Stimulated activated naive B cell treated with anti-CD40 and anti-IgM and Interleukin-4, amounts not matched to agents 10 μg/mL and 1 μg/mL and 100 μg/mL, for 72 hours (primary cell): ENCODE measurements around the gene TRIM44.

Experiments used
- ATAC-seq, 2 donors: fragments of 150-1000 bp; cut with Tn5 transposase; replicated peaks; 2 replicates each; pipeline ENCODE4 v1.10.0; 2021; ENCODE audit warnings: moderate library complexity in 1 of 2
- DNase-seq: peaks from one replicate; pipeline ENCODE4 v3.0.0; 2021
- H3K27ac Mint-ChIP-seq: one replicate; pipeline ENCODE4 v1.8.0; 2022; ENCODE audit warnings: mild to moderate bottlenecking, mixed read lengths
- H3K27me3 Mint-ChIP-seq, 2 donors: one replicate each; pipeline ENCODE4 v1.8.0; 2022; ENCODE audit warnings: mixed read lengths in 2 of 2
- H3K36me3 Mint-ChIP-seq, 2 donors: one replicate each; pipeline ENCODE4 v1.8.0; 2022; ENCODE audit warnings: mixed read lengths in 2 of 2, mild to moderate bottlenecking in 1 of 2
- H3K4me1 Mint-ChIP-seq, 2 donors: one replicate each; pipeline ENCODE4 v1.8.0; 2022; ENCODE audit warnings: mixed read lengths in 2 of 2, mild to moderate bottlenecking in 1 of 2
- H3K4me3 Mint-ChIP-seq, 2 donors: one replicate each; pipeline ENCODE4 v1.8.0; 2022; ENCODE audit warnings: mild to moderate bottlenecking in 2 of 2, mixed read lengths in 2 of 2, moderate library complexity in 1 of 2
- H3K9me3 Mint-ChIP-seq, 2 donors: one replicate each; pipeline ENCODE4 v1.8.0; 2022; ENCODE audit warnings: mixed read lengths in 2 of 2, mild to moderate bottlenecking in 1 of 2

TRIM44 gene, protein sequence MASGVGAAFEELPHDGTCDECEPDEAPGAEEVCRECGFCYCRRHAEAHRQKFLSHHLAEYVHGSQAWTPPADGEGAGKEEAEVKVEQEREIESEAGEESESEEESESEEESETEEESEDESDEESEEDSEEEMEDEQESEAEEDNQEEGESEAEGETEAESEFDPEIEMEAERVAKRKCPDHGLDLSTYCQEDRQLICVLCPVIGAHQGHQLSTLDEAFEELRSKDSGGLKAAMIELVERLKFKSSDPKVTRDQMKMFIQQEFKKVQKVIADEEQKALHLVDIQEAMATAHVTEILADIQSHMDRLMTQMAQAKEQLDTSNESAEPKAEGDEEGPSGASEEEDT

DNA sequence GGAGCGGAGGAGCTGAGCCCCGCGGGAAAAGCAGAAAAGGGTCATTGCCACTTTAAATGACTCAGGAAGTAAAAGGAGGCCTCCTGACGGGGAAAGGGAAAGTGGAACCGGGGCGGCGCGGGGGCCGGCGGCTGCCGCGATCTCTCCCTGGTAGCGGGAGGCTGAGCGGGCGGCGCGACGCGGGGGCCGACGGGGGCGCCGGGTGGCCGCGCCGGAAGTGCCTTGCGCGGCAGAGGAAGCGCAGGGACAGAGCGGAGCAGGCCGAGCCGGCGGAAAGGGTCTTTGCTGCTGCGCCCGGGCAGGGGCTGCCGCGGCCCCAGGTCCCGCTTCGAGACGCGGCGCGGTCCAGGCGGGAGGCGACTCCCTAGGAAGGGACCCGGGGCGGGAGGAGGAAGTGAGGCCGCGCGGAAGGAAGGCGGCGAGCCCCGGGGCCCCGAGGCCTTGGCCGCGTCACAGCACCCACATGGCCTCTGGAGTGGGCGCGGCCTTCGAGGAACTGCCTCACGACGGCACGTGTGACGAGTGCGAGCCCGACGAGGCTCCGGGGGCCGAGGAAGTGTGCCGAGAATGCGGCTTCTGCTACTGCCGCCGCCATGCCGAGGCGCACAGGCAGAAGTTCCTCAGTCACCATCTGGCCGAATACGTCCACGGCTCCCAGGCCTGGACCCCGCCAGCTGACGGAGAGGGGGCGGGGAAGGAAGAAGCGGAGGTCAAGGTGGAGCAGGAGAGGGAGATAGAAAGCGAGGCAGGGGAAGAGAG is at the start of gene TRIM44:
TRIM44 (plus strand) TSS at position 127 of the 759 bp plus-strand sequence; CDS start at position 464, 337 bp downstream.
- peak; percentile 89 to 90 for ATAC-seq
- DNase-seq = peak; percentile 84
- Mint-ChIP-seq H3K27me3 (peaks cover 2 to 7% of the 10 kb centered on the region in 2 donors), H3K36me3 (peaks cover 32 to 41% of the 10 kb centered on the region in 2 donors), H3K4me1 (peaks cover 21 to 44% of the 10 kb centered on the region in 2 donors), H3K9me3 (peaks cover 22 to 23% of the 10 kb centered on the region in 2 donors), H3K4me3 (peak within 1 kb of the TSS; percentile 98), H3K27ac (peak within 1 kb of the TSS; percentile 100)

DNA sequence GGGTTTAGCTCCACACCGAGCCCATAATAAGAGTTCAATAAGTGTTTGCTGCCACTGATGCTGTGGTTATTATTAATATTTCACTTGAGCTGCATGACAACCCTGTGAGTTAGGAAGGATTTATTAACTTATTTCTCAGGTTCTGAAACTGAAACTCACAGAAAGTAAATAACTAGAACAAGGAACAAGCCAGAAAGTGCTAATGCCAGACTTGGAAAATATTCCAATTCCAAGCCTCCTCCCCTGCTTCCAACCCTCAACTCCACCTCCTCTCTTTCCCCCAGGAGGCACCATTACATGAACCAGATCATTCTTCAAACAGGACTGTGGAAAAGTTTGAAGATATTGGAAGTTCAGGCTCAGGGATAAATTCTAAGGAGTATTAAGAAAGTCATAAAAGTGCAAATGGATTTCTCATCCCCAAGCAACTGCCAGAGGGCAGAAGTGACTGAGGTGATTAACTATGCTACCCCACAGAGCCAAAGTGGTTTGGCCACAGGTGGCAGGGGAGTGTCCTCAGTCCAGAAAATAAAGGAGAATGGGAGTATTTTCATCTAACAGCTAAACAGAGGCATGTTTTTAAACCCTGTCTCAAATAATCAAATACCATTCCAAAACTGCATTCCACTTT is 47.5 kb upstream of the TRIM44 start:
- peaks cover 8 to 12% of the 10 kb centered on the region in 2 donors for H3K4me1 Mint-ChIP-seq
- H3K36me3 Mint-ChIP-seq = no peaks in the 10 kb centered on the region
- H3K9me3 Mint-ChIP-seq = no peaks in the 10 kb centered on the region
- ATAC-seq = no peak
- DNase-seq = no peak
- H3K4me3 Mint-ChIP-seq = no peak overlapping the region
- no peak overlapping the region for H3K27ac Mint-ChIP-seq
- H3K27me3 Mint-ChIP-seq = peaks cover 38 to 44% of the 10 kb centered on the region in 2 donors

DNA sequence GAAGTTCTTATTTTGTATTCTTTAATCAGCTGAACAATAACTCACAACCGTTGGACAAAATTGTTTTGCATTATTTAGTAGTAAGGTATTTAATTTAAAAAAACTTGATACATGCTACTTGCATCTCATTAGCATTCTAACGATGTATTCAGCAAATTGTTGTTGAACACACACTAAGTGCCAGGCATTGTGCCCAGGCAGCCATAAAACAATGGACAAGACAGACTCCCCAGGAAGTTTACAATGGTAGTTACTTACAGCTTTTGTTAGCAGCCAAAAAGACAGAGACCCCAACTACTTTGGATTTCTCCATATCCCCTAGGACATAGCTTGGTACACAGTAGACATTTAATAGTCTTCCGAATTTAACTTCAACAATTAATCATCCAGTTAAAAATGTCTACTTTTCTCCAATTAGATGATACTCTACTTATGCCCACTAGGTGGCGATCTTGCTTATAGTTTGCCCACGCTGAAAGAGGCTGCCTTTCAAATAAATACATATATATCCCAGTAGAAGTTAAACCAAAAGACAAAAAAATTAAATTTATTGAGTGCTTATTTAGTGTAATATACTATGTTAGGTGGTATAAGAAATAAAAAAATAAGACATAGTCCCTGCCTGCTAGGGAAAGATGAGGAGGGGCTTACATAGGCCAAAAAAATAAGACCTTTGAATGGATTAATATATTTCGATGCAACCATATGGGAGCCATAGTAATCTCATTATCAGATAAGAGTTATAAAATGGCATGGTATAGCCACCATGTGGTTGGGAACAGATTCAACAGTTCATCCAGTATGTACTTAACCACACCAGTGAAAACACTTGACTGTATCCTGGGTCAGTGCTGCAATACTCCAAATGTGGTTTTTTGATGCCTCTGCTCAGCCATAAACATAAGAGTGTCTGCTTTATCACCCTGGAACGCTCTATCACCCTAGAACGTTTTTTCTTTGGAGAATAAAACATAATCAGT is 46.4 kb upstream of the TRIM44 start:
- H3K27ac Mint-ChIP-seq = no peak overlapping the region
- H3K4me3 Mint-ChIP-seq = no peak overlapping the region
- no peak for DNase-seq
- H3K4me1 Mint-ChIP-seq = peaks cover 12% of the 10 kb centered on the region in 2 donors
- peak; percentile 24 to 25 for ATAC-seq
- H3K9me3 Mint-ChIP-seq = no peaks in the 10 kb centered on the region
- H3K36me3 Mint-ChIP-seq = no peaks in the 10 kb centered on the region
- peaks cover 38 to 44% of the 10 kb centered on the region in 2 donors for H3K27me3 Mint-ChIP-seq

DNA sequence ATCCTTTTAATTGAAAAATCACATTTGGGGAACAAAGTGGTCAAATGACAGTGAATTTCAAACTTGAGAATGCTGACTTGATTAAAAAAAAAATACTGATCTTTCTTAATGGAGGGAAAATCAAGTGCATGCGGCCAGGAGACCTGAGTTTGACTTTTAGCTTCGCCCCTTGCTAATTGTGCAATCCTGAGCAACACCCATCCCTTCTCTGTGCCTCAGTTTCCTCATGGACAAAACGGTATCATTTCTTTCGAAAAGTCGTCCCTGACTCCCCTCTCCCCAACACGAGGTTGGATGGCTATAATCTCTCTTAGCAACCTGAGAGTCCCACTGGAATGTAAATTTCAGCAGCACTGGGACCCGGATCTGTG is 45.3 kb upstream of the TRIM44 start:
- H3K4me3 Mint-ChIP-seq = peak overlapping the region in 1 of 2 donors; percentile 76
- ATAC-seq = no peak
- H3K4me1 Mint-ChIP-seq = peaks cover 12% of the 10 kb centered on the region in 2 donors
- DNase-seq = no peak
- H3K9me3 Mint-ChIP-seq = no peaks in the 10 kb centered on the region
- H3K27ac Mint-ChIP-seq = peak overlapping the region; percentile 73
- H3K36me3 Mint-ChIP-seq = no peaks in the 10 kb centered on the region
- H3K27me3 Mint-ChIP-seq = peaks cover 31 to 45% of the 10 kb centered on the region in 2 donors

DNA sequence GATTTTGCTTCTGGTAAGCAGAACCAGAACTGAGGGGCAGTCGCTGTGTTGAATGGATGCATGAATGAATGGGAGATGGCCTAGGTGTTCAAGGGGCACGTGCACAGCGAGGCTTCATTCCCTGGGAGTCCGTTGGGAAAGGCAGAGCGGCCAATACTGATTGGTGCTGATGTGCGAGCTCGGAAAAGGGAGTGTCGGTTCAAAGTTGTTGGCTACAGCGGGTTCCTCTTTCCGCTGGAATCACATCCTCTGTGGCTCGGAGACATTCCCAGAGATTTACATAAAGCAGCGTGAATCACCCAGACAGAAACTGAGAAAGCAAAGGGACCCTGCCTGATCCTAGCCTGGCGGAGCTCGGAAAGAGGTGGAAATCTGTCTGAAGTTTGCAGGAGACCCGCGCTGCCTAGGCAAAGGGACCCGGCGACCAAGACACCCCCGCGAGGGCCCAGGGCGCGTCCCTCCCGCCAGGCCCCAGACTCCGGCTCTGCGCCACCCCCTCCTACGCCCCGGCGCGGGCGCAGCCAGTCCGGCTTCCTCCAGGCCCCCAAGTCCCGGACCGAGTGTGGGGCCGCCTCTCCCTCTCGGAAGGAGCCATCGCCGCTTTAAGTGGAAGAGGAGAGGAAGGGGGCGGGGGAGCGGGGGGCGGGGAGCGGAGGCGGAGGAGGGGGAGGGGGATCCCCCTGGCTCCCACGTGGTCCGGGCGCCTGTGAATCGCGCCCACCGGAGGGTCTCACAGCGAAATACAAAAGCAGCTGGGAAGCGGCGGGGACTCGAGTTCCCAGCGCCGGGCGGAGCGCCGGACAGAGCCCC is 44.7 kb upstream of the TRIM44 start, which contains the start of gene FJX1:
FJX1 (plus strand) TSS at position 774 of the 810 bp plus-strand sequence. CDS start 177 bp downstream, outside the sequence.
- H3K36me3 Mint-ChIP-seq = no peaks in the 10 kb centered on the region
- ATAC-seq (peak; percentile 35), DNase-seq (peak; percentile 15)
- H3K4me1 Mint-ChIP-seq = peaks cover 12% of the 10 kb centered on the region in 2 donors
- H3K27me3 Mint-ChIP-seq = peaks cover 31 to 45% of the 10 kb centered on the region in 2 donors
- H3K4me3 Mint-ChIP-seq = peak within 1 kb of the TSS; percentile 81 to 82
- H3K9me3 Mint-ChIP-seq = no peaks in the 10 kb centered on the region
- peak within 1 kb of the TSS; percentile 73 for H3K27ac Mint-ChIP-seq

DNA sequence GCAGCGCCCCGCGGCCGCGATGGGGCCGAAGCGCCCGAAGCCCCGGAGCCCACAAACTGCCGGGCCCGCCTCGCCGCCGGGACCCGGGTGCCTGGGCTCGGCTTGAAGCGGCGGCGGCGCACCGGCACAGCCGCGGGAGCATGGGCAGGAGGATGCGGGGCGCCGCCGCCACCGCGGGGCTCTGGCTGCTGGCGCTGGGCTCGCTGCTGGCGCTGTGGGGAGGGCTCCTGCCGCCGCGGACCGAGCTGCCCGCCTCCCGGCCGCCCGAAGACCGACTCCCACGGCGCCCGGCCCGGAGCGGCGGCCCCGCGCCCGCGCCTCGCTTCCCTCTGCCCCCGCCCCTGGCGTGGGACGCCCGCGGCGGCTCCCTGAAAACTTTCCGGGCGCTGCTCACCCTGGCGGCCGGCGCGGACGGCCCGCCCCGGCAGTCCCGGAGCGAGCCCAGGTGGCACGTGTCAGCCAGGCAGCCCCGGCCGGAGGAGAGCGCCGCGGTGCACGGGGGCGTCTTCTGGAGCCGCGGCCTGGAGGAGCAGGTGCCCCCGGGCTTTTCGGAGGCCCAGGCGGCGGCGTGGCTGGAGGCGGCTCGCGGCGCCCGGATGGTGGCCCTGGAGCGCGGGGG is 44.0 kb upstream of the TRIM44 start:
- ATAC-seq = peak; percentile 43 to 52
- Mint-ChIP-seq H3K27ac (no peak overlapping the region), H3K4me3 (peak overlapping the region; percentile 77 to 82), H3K9me3 (no peaks in the 10 kb centered on the region), H3K4me1 (peaks cover 12% of the 10 kb centered on the region in 2 donors), H3K36me3 (no peaks in the 10 kb centered on the region), H3K27me3 (peaks cover 32 to 39% of the 10 kb centered on the region in 2 donors)
- peak; percentile 23 for DNase-seq

DNA sequence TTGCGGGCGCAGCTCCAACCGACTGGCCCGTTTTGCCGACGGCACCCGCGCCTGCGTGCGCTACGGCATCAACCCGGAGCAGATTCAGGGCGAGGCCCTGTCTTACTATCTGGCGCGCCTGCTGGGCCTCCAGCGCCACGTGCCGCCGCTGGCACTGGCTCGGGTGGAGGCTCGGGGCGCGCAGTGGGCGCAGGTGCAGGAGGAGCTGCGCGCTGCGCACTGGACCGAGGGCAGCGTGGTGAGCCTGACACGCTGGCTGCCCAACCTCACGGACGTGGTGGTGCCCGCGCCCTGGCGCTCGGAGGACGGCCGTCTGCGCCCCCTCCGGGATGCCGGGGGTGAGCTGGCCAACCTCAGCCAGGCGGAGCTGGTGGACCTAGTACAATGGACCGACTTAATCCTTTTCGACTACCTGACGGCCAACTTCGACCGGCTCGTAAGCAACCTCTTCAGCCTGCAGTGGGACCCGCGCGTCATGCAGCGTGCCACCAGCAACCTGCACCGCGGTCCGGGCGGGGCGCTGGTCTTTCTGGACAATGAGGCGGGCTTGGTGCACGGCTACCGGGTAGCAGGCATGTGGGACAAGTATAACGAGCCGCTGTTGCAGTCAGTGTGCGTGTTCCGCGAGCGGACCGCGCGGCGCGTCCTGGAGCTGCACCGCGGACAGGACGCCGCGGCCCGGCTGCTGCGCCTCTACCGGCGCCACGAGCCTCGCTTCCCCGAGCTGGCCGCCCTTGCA is 43.3 kb upstream of the TRIM44 start:
- Mint-ChIP-seq H3K27ac (peak overlapping the region; percentile 20), H3K27me3 (peaks cover 35 to 41% of the 10 kb centered on the region in 2 donors), H3K36me3 (no peaks in the 10 kb centered on the region), H3K4me1 (peaks cover 12% of the 10 kb centered on the region in 2 donors), H3K9me3 (no peaks in the 10 kb centered on the region), H3K4me3 (peak overlapping the region; percentile 77 to 82)
- peak; percentile 64 to 65 for ATAC-seq
- DNase-seq = peak; percentile 24

DNA sequence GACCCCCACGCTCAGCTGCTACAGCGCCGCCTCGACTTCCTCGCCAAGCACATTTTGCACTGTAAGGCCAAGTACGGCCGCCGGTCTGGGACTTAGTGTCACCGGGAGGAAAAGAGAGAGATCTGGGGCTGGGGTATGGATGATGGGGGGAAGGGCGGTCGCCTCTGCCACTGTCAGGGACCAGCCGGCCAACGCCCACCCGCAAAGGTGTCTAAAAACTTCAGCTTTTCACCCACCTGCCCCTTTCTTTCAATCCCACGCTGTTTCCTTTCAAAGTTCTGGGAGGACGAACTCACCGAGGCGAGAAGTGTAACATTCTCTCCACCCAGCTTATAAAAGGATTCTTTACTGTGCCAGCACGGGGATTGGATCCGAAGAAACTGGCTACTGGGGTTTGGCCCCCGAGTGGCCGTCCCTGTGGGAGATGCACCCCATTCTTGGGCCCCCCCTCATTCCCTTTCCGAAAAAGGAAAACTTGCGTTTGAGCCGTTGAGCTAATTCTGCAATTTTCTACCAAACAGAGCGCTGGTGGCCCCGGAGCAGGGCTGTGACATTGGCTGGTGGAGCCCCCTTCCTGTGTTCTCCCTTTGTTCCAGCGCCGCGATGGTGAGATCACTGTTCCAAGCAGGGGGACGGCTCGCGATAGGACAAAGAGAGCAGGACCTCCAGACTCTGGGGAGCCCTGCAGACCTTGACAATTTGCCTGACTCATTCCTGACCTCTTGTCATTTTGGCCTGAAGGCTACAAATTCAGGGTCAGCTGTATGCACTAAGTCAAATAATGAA is 42.5 kb upstream of the TRIM44 start:
- no peak for ATAC-seq
- Mint-ChIP-seq H3K36me3 (no peaks in the 10 kb centered on the region), H3K4me1 (peaks cover 12% of the 10 kb centered on the region in 2 donors), H3K4me3 (peak overlapping the region; percentile 77 to 82), H3K27me3 (peaks cover 33 to 40% of the 10 kb centered on the region in 2 donors), H3K27ac (peak overlapping the region; percentile 20), H3K9me3 (no peaks in the 10 kb centered on the region)
- DNase-seq = no peak

DNA sequence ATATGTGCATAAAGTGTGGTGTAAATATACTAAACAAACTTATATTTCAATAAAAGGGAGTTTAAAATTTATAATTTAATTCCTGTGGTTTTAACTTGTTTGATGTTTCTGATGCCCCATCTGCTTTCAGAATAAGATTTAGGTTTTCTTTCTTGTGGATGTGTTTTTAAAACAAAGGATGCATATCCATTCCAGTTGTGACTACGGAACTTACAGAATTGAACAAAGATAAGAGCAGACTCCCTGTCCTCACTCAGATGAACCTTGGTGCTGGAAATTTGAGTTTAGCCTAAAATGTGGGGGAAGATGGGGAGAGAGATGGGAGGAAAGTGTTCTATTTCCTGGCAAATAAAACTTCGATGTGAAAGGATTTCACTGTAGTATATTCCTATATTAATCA is 41.8 kb upstream of the TRIM44 start:
- Mint-ChIP-seq H3K9me3 (no peaks in the 10 kb centered on the region), H3K27me3 (peaks cover 33 to 40% of the 10 kb centered on the region in 2 donors), H3K4me3 (no peak overlapping the region), H3K36me3 (no peaks in the 10 kb centered on the region), H3K27ac (no peak overlapping the region), H3K4me1 (peaks cover 12% of the 10 kb centered on the region in 2 donors)
- ATAC-seq = no peak
- DNase-seq = no peak

DNA sequence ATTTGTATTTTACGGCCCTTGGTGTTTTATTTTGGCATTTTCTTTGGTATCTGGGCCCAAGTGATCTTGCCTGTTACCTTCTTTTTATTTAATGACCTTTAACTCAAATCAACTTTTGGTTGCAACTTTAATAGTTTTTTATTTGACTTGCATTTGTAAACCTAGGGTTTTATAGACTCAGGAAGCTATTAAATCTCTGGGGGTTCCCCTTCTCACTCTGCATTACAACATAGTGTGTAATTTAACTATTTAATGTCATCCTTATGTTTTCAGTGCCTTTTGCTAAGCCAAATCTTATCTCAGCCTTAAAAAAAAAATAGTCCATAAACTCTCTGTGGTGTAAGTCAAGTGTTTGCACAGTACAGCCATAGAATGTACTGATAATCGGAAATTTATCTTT is 41.0 kb upstream of the TRIM44 start:
- Mint-ChIP-seq H3K36me3 (no peaks in the 10 kb centered on the region), H3K4me1 (peaks cover 12% of the 10 kb centered on the region in 2 donors), H3K9me3 (no peaks in the 10 kb centered on the region), H3K27me3 (peaks cover 37 to 44% of the 10 kb centered on the region in 2 donors), H3K27ac (no peak overlapping the region), H3K4me3 (no peak overlapping the region)
- ATAC-seq (no peak), DNase-seq (no peak)

DNA sequence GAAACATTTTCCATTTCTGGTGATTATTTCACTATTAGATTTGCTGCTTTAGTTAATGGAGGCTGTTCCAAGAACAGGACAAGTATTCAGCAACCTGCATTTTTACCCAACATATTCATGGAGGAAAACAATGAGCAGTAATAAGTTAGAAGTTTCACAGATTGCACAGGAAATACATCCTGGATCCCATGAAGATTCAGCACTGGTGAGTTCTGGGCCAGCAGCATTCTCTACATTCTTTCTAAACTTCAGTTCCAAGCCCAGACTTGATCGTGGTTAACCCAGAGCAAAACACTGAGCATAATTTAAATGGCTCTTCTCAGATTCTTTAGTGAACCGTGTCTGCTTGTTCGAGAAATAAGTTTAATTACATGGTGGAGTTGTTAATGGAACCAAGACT is 40.5 kb upstream of the TRIM44 start:
- H3K4me1 Mint-ChIP-seq = peaks cover 12% of the 10 kb centered on the region in 2 donors
- peaks cover 40 to 47% of the 10 kb centered on the region in 2 donors for H3K27me3 Mint-ChIP-seq
- no peaks in the 10 kb centered on the region for H3K36me3 Mint-ChIP-seq
- no peak for DNase-seq
- no peak for ATAC-seq
- H3K9me3 Mint-ChIP-seq = no peaks in the 10 kb centered on the region
- no peak overlapping the region for H3K4me3 Mint-ChIP-seq
- H3K27ac Mint-ChIP-seq = no peak overlapping the region
